Heart right ventricle (tissue), 16 donors: ENCODE measurements around the gene PIANP. TPM values are rescaled to one million over a fixed set of nuclear protein-coding genes. Genes with fewer than 3 reads are reported as not detected.
A peak's percentile ranks its signal among the peaks of the same experiment; 100 is the strongest.

Experiments
- ATAC-seq, 8 donors: fragments of 200-7000 bp; cut with Tn5 transposase; one replicate each; pipeline ENCODE4 v1.9.1; 2020; ENCODE audit warnings: mild to moderate bottlenecking in 8 of 8, moderate library complexity in 8 of 8, moderate number of reproducible peaks in 1 of 8
- DNase-seq, 2 donors: peaks; one replicate each; pipeline ENCODE4 v3.0.0-alpha.2; 2020
- H3K27ac ChIP-seq, 10 donors: fragments of 200-600 bp; sonication (generic) in 2 of 10; one replicate each; pipeline versions ENCODE4 v1.5.0 to v1.8.0; 2020 to 2022; ENCODE audit warnings: mild to moderate bottlenecking in 3 of 10
- H3K27me3 ChIP-seq, 7 donors: fragments of 200-600 bp; one replicate each; pipeline ENCODE4 v1.8.0; 2021 to 2022; ENCODE audit warnings: mild to moderate bottlenecking in 2 of 7
- H3K36me3 ChIP-seq, 9 donors: fragments of 200-600 bp; sonication (generic) in 1 of 9; one replicate each; pipeline versions ENCODE4 v1.5.0 to v1.8.0; 2020 to 2022; ENCODE audit warnings: mild to moderate bottlenecking in 2 of 9
- H3K4me1 ChIP-seq, 9 donors: fragments of 200-600 bp; sonication (generic) in 1 of 9; one replicate each; pipeline versions ENCODE4 v1.5.0 to v1.8.0; 2020 to 2022; ENCODE audit warnings: mild to moderate bottlenecking in 4 of 9
- H3K4me3 ChIP-seq, 10 donors: fragments of 200-600 bp; sonication (generic) in 2 of 10; one replicate each; pipeline versions ENCODE4 v1.5.0 to v1.8.0; 2020 to 2022; ENCODE audit warnings: mild to moderate bottlenecking in 7 of 10, moderate library complexity in 2 of 10
- H3K9me3 ChIP-seq, 11 donors: fragments of 200-600 bp in 10 of 11; sonication (generic) in 2 of 11; one replicate each; pipeline versions ENCODE4 v1.5.0 to v1.8.0; 2013 to 2022; ENCODE audit warnings: mild to moderate bottlenecking in 2 of 11, control low read depth in 1 of 11, moderate library complexity in 1 of 11
- CTCF ChIP-seq, 9 donors: fragments of 200-600 bp; sonication (generic) in 2 of 9; IDR thresholded peaks; one replicate each; pipeline versions ENCODE4 v1.5.0 to v1.8.0; 2021 to 2022; ENCODE audit warnings: antibody characterized with exemption in 9 of 9, mild to moderate bottlenecking in 5 of 9, moderate library complexity in 1 of 9
- WGBS, 2 donors: extraction: QIAGEN DNeasy Blood & Tissue Kit; methylation state at CpG; one replicate each; pipeline ENCODE4 v1.1.7; 2013; ENCODE audit warnings: inconsistent platforms in 1 of 2; 5-methylcytosine and 5-hydroxymethylcytosine counted together
- intact Hi-C, 10 donors: fragments of 100-400 bp; cut with DNase I; formaldehyde crosslinking; loops; one replicate each; pipeline versions ENCODE4 v1.11.1 to v1.14.2; 2022
- polyA plus RNA-seq, 2 donors: library from polyadenylated mRNA; stranded (reverse); fragments of 200-250 nt; gene quantifications; one replicate each; pipeline ENCODE4 v1.2.3, GENCODE V29; 2013
- total RNA-seq, 10 donors: library from RNA; stranded (reverse); fragmentation: NEBNext Ultra II Directional in 3 of 10; extraction: Animal tissue kit (Norgen Biotek cat#: 25700) in 3 of 10; gene quantifications; one replicate each; pipeline versions ENCODE4 v1.2.1 to v1.2.4, GENCODE V29; 2021 to 2023
- donor health status: Arrhythmogenic right ventricular cardiomyopathy.
- donor health status: ischemic (EF 13 %, LVEDD 7.1; RV severe dilation, severe dysfunction).
- donor health status: healthy with polysubstance abuse.
- donor health status: DM: no; HTN: yes; CAD: no.
- donor health status: DM: no; HTN: no; CAD: no.
- donor health status: ischemic (EF 25% LVEDD 6.9; RV normal size, moderate dysfunction).
- donor health status: ischemic (EF 25% LVEDD 5.7; RV mildly dilated, moderate dysfunction).
- donor health status: healthy.
- donor health status: DM: yes; HTN: yes; CAD: no.
- donor health status: Ischemic cardiomyopathy.
- donor health status: ischemic (EF 35%, LVEDD 5.7; RV mildly dilated, moderate dysfunction).
- donor health status: nonischemic (EF 11% LVEDD 7.7; RV severe dilation, severe dysfunction).
- donor health status: DM: yes; HTN: yes; CAD: no.
- donor health status: PGD.
- donor health status: ischemic (EF 29% LVEDD 5.4; RV normal size, mild dysfunction).
- donor health status: nonischemic (EF 23%, LVEDD 6.1; RV moderate dilation, normal function).

The PIANP gene
- total and polyA plus RNA-seq, 12 donors: 0.12 to 0.58 (median 0.25) TPM; not detected in 6

GRCh38 chr12:6664902-6665301 lies 35.7 kb downstream of the PIANP start:
- peaks cover 0 to 43% (median 33%) of the 10 kb centered on the region in 9 donors for H3K36me3 ChIP-seq
- no peaks in the 10 kb centered on the region for H3K9me3 ChIP-seq
- intact Hi-C loops: loop anchor here in 7 of 10 donors (5.0 kb wide), 3 partner anchors 48 to 58 kb away; partner anchors contain the start of genes COPS7A (in 3 of the 7) and CHD4 (in 1 of the 7)
- 80 to 94% methylated on average over 2 of the region's 2 CpGs for WGBS, 2 donors
- peaks cover 0 to 31% (median 15%) of the 10 kb centered on the region in 9 donors for H3K4me1 ChIP-seq
- no peak for TF ChIP-seq CTCF (IDR thresholded peaks at IDR 0.05)
- no peak for ATAC-seq
- H3K27me3 ChIP-seq: no peaks in the 10 kb centered on the region
- H3K27ac ChIP-seq: no peak overlapping the region
- no peak overlapping the region for H3K4me3 ChIP-seq
- no peak for DNase-seq

DNA sequence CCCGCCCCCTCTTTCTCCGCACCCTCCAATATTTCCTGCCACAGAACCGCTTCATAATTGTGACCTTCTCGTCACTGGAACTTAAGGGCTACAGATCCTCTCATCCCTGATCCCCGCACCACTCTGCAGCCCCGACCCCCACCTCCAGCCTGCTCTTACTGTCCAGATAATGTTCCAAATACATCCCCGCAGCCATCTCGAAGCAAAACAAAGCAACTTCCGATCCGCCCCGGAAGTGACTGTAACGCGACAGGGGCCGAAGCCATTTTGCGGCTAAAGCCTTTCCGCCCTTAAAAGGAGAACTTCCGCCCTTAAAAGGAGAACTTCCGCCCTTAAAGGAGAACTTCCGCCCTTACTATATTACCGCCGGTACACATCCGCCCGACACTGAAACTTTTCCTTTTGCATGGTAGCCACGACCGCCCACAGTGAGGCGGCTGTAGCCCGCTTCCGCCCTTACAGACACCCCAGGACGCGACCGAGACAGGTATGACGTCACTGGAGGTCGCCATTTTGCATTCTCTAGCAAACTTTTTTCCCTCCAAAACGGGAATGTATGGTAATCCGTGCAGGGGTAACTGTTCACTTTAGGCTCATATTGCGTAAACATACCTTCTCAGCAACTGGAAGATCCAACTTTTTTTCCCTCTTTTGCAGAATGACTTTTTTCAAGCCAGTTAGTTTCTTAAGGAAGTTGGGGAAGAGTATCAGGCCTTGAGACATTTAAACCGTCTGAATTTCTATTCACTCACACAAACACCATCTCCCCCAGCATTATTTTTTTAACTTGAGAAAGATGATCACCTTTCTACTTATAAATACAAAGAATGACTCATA lies 37.5 kb downstream of the PIANP start, which contains the start of gene ING4:
TSS of gene ING4 (minus strand) at position 214 of the 837 bp plus-strand sequence. CDS start at position 196, 18 bp downstream.
- DNase-seq: peak; percentile 94 to 99
- H3K36me3 ChIP-seq: peaks cover 0 to 43% (median 15%) of the 10 kb centered on the region in 9 donors
- WGBS, 2 donors: 3% methylated on average over 37 of the region's 37 CpGs
- intact Hi-C loops: loop anchor here in 7 of 10 donors (1.0 to 5.0 kb wide), 6 partner anchors 26 to 60 kb away; partner anchors contain the start of genes ZNF384 (in 6 of the 7), COPS7A (in 3 of the 7) and CHD4 (in 1 of the 7)
- peak within 1 kb of the TSS; percentile 62 to 92 (median 82) for H3K4me3 ChIP-seq
- ATAC-seq: peak; percentile 99 to 100 (median 100)
- peak within 1 kb of the TSS; percentile 5 to 88 (median 78) for H3K27ac ChIP-seq
- H3K4me1 ChIP-seq: peaks cover 0 to 32% (median 15%) of the 10 kb centered on the region in 9 donors
- no peak for TF ChIP-seq CTCF (IDR thresholded peaks at IDR 0.05)
- no peaks in the 10 kb centered on the region for H3K27me3 ChIP-seq
- no peaks in the 10 kb centered on the region for H3K9me3 ChIP-seq

- intact Hi-C loops: loop anchor here in 7 of 10 donors (2.0 to 5.0 kb wide), 5 partner anchors 26 to 60 kb away; partner anchors contain the start of genes COPS7A (in 3 of the 7), CHD4 (in 1 of the 7) and ZNF384 (in 1 of the 7)
- Histone ChIP-seq H3K27me3 (no peaks in the 10 kb centered on the region), H3K4me3 (peak overlapping the region; percentile 62 to 92 (median 82)), H3K4me1 (peaks cover 0 to 32% (median 15%) of the 10 kb centered on the region in 9 donors), H3K9me3 (no peaks in the 10 kb centered on the region), H3K27ac (peak overlapping the region in 9 of 10 donors; percentile 55 to 86 (median 73)), H3K36me3 (peaks cover 0 to 43% (median 10%) of the 10 kb centered on the region in 9 donors)
- ATAC-seq (peak in 6 of 8 donors; percentile 16 to 69 (median 40)), DNase-seq (no peak)
- 0 to 1% methylated on average over 10 of the region's 10 CpGs for WGBS, 2 donors
- no peak for TF ChIP-seq CTCF (IDR thresholded peaks at IDR 0.05)
Measured at GRCh38 chr12:6662602-6662905, 38.1 kb downstream of the PIANP start.

GRCh38 chr12:6653987-6654386 lies 46.6 kb downstream of the PIANP start:
- intact Hi-C loops: loop anchor here in 3 of 10 donors (5.0 kb wide), 2 partner anchors 37 to 92 kb away; no protein-coding TSS in a partner anchor
- H3K36me3 ChIP-seq: peaks cover 0 to 100% (median 60%) of the 10 kb centered on the region in 9 donors

More at GRCh38 chr12:6653987-6654386, 46.6 kb downstream of the PIANP start:
- H3K27me3 ChIP-seq: no peaks in the 10 kb centered on the region
- DNase-seq (no peak), ATAC-seq (peak; percentile 25 to 86 (median 70))
- WGBS, 2 donors: 58 to 68% methylated on average over 5 of the region's 5 CpGs
- peak overlapping the region in 7 of 10 donors; percentile 20 to 65 (median 47) for H3K27ac ChIP-seq
- H3K4me1 ChIP-seq: peaks cover 0 to 16% (median 8%) of the 10 kb centered on the region in 9 donors
- TF ChIP-seq CTCF (IDR thresholded peaks at IDR 0.05): no peak
- H3K4me3 ChIP-seq: no peak overlapping the region
- no peaks in the 10 kb centered on the region for H3K9me3 ChIP-seq
